CD4-positive, alpha-beta T cell (primary cell): ENCODE results near the gene MAN2A1. TPM values are rescaled to one million over a fixed set of nuclear protein-coding genes. Genes with fewer than 3 reads are reported as not detected.
"Not testable (repeated sequence)": the region's sequence is repeated elsewhere in the genome, so short reads cannot be mapped to it uniquely, and the experiment has no call there.

ENCODE experiments used
- ATAC-seq: fragments of 200-7000 bp; cut with Tn5 transposase; one replicate; pipeline ENCODE4 v1.10.0; 2022; ENCODE audit warnings: mild to moderate bottlenecking; ENCODE audit not compliant: poor library complexity
- CTCF ChIA-PET: fragments of 350-600 bp; sonication (Branson Sonifier 250); formaldehyde crosslinking; loops from one replicate; lab custom pipeline; 2021; ENCODE audit warnings: antibody characterized with exemption, inconsistent platforms; lab: Charles Lee
- POLR2A ChIA-PET: fragments of 350-600 bp; sonication (Branson Sonifier 250); formaldehyde crosslinking; loops from one replicate; lab custom pipeline; 2021; ENCODE audit warnings: antibody characterized with exemption, inconsistent platforms; lab: Charles Lee
- DNase-seq, 14 experiments: peaks; one replicate each; pipeline ENCODE4 v3.0.0-alpha.2; 2013 to 2020; ENCODE audit warnings: mixed read lengths in 2 of 14
- H3K27ac ChIP-seq, 2 donors: one replicate each; pipeline versions ENCODE4 v1.5.1 to v1.7.0; 2013; ENCODE audit warnings: low read length in 2 of 2, low read depth in 1 of 2, mild to moderate bottlenecking in 1 of 2
- H3K27me3 ChIP-seq, 2 experiments: 1 replicate in 1 of 2; 2 replicates in 1 of 2; pipeline versions ENCODE4 v1.6.1 to v1.7.0; 2013; ENCODE audit warnings: low read length in 2 of 2, control low read depth in 1 of 2, mild to moderate bottlenecking in 1 of 2, moderate library complexity in 1 of 2; ENCODE audit not compliant: insufficient read depth in 2 of 2, control insufficient read depth in 1 of 2
- H3K36me3 ChIP-seq: one replicate; pipeline ENCODE4 v1.6.1; 2013; ENCODE audit warnings: low read length, control low read depth; ENCODE audit not compliant: insufficient read depth
- H3K4me1 ChIP-seq: one replicate; pipeline ENCODE4 v1.6.1; 2013; ENCODE audit warnings: low read length, control low read depth; ENCODE audit not compliant: insufficient read depth
- H3K4me3 ChIP-seq: one replicate; pipeline ENCODE4 v1.5.1; 2013; ENCODE audit warnings: mild to moderate bottlenecking, low read length, moderate library complexity
- H3K9me3 ChIP-seq, 2 experiments: 1 replicate in 1 of 2; 2 replicates in 1 of 2; pipeline versions ENCODE4 v1.6.1 to v1.7.0; 2013; ENCODE audit warnings: low read length in 2 of 2, mild to moderate bottlenecking in 2 of 2, control low read depth in 1 of 2, moderate library complexity in 1 of 2; ENCODE audit not compliant: control insufficient read depth in 1 of 2, insufficient read depth in 1 of 2
- H3K27ac Mint-ChIP-seq: one replicate; pipeline ENCODE4 v1.8.0; 2020; ENCODE audit warnings: mixed read lengths
- H3K27me3 Mint-ChIP-seq: one replicate; pipeline ENCODE4 v1.8.0; 2021; ENCODE audit warnings: mixed read lengths
- H3K36me3 Mint-ChIP-seq: one replicate; pipeline ENCODE4 v1.8.0; 2021; ENCODE audit warnings: low read depth, mixed read lengths
- H3K4me1 Mint-ChIP-seq: one replicate; pipeline ENCODE4 v1.8.0; 2021; ENCODE audit warnings: low read depth, mixed read lengths
- H3K4me3 Mint-ChIP-seq: one replicate; pipeline ENCODE4 v1.8.0; 2020; ENCODE audit warnings: mild to moderate bottlenecking, mixed read lengths
- H3K9me3 Mint-ChIP-seq: one replicate; pipeline ENCODE4 v1.8.0; 2020; ENCODE audit warnings: mixed read lengths
- intact Hi-C, 2 experiments: fragments of 100-400 bp; cut with DNase I in 1 of 2; cut with micrococcal nuclease in 1 of 2; formaldehyde crosslinking; loops; one replicate each; pipeline versions ENCODE4 v1.15.1 to v1.9.0; 2023 to 2025; cut with DNase I, micrococcal nuclease
- total RNA-seq, 174 experiments: library from RNA in 2 of 174; stranded (reverse) in 2 of 174; gene quantifications; one replicate each; pipeline ENCODE4 v1.2.3 and lab custom pipeline; 2021 to 2026
- TF ChIP-seq, protein P1 (sequence below): fragments of 200-600 bp; IDR thresholded peaks from one replicate; pipeline ENCODE4 v1.8.0; 2022; ENCODE audit warnings: antibody characterized with exemption, mild to moderate bottlenecking

The MAN2A1 gene
- total RNA-seq, 2 experiments from 2014 or later = 50.6 to 52.7 TPM

DNA sequence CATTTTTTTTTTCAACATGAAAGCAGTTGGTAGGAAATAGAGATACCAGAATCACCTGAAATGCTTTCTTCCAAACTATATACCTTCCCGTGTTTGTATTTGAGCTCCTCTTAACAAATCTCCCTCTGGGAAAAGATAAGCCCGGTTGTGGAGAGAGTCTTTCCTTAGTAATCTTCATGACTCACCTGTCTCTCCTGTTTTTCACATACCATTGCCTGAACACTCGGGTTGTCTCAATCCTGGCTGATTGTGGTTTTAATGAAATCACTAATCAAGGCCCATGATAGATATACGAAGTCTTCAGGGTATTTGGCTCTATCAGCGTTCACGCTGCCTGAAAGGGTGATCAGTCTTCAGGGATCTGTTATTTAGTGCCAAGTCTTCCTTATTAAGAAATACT lies 136.7 kb downstream of the MAN2A1 start:
- Histone ChIP-seq H3K27ac (no peak overlapping the region), H3K9me3 (no peaks in the 10 kb centered on the region), H3K27me3 (no peaks in the 10 kb centered on the region), H3K4me3 (no peak overlapping the region), H3K36me3 (peaks cover 65% of the 10 kb centered on the region), H3K4me1 (no peaks in the 10 kb centered on the region)
- ChIA-PET POLR2A (no interaction called here), CTCF (no interaction called here)
- Mint-ChIP-seq H3K4me1 (peaks cover 8% of the 10 kb centered on the region), H3K27ac (no peak overlapping the region), H3K27me3 (no peaks in the 10 kb centered on the region), H3K4me3 (no peak overlapping the region), H3K9me3 (no peaks in the 10 kb centered on the region), H3K36me3 (peaks cover 95% of the 10 kb centered on the region)
- TF ChIP-seq, protein P1, sequence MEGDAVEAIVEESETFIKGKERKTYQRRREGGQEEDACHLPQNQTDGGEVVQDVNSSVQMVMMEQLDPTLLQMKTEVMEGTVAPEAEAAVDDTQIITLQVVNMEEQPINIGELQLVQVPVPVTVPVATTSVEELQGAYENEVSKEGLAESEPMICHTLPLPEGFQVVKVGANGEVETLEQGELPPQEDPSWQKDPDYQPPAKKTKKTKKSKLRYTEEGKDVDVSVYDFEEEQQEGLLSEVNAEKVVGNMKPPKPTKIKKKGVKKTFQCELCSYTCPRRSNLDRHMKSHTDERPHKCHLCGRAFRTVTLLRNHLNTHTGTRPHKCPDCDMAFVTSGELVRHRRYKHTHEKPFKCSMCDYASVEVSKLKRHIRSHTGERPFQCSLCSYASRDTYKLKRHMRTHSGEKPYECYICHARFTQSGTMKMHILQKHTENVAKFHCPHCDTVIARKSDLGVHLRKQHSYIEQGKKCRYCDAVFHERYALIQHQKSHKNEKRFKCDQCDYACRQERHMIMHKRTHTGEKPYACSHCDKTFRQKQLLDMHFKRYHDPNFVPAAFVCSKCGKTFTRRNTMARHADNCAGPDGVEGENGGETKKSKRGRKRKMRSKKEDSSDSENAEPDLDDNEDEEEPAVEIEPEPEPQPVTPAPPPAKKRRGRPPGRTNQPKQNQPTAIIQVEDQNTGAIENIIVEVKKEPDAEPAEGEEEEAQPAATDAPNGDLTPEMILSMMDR = no peak
- intact Hi-C loops = no loop called here
- DNase-seq = no peak
- ATAC-seq = no peak

- intact Hi-C loops = no loop called here
Observed at GRCh38 chr5:109829331-109829730, 139.6 kb downstream of the MAN2A1 start.

DNA sequence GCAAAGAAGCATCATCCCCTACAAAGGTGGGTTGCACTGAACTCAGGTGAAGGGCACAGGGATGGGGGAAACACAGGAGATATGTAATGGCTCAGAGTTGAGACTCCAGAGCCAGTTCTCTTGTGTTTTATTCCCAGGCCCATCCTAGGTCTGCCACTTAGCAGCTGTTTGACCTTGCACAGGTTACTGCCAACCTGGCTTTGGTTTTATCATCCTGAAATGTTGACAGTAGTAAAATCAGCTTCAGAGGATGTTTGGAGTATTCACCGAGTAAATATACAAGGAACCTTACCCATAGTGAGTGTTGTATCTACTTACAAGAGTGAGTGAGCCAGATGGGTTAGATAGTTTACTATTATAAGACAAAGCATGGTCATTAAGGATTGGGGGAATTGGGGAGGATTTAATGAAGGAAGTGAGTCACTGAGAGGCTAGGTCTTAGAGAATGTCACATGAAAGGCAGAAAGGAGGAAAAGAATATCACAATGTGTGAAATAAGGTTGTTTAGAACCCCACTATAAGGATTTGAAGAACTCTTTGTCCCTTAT lies 141.3 kb downstream of the MAN2A1 start:
- H3K27me3 ChIP-seq = no peaks in the 10 kb centered on the region
- Mint-ChIP-seq H3K4me3 (no peak overlapping the region), H3K27ac (peak overlapping the region; percentile 2), H3K4me1 (peaks cover 10% of the 10 kb centered on the region), H3K9me3 (no peaks in the 10 kb centered on the region), H3K27me3 (no peaks in the 10 kb centered on the region), H3K36me3 (peaks cover 81% of the 10 kb centered on the region)
- no peak overlapping the region for H3K4me3 ChIP-seq
- peaks cover 0 to 11% of the 10 kb centered on the region in 2 experiments for H3K9me3 ChIP-seq
- ChIA-PET CTCF (no interaction called here), POLR2A (interaction anchor here (0.9 kb wide), 1 partner anchor 91 kb away, joined by 3 read pairs; no protein-coding TSS in a partner anchor)
- H3K4me1 ChIP-seq = no peaks in the 10 kb centered on the region
- TF ChIP-seq, protein P1 = no peak
- ATAC-seq = no peak
- no peak for DNase-seq
- H3K36me3 ChIP-seq = peaks cover 30% of the 10 kb centered on the region
- intact Hi-C loops = no loop called here
- H3K27ac ChIP-seq = no peak overlapping the region

More at GRCh38 chr5:109829331-109829730, 139.6 kb downstream of the MAN2A1 start:
- DNase-seq (no peak), ATAC-seq (no peak)
- Histone ChIP-seq H3K27me3 (no peaks in the 10 kb centered on the region), H3K9me3 (peaks cover 0 to 11% of the 10 kb centered on the region in 2 experiments), H3K36me3 (peaks cover 46% of the 10 kb centered on the region), H3K4me1 (no peaks in the 10 kb centered on the region), H3K4me3 (no peak overlapping the region), H3K27ac (no peak overlapping the region)
- Mint-ChIP-seq H3K9me3 (no peaks in the 10 kb centered on the region), H3K4me3 (no peak overlapping the region), H3K4me1 (peaks cover 10% of the 10 kb centered on the region), H3K27ac (no peak overlapping the region), H3K36me3 (peaks cover 84% of the 10 kb centered on the region), H3K27me3 (no peaks in the 10 kb centered on the region)
- ChIA-PET POLR2A (no interaction called here), CTCF (no interaction called here)
- TF ChIP-seq, protein P1 = no peak

GRCh38 chr5:109832207-109833188 lies 142.8 kb downstream of the MAN2A1 start:
- H3K27me3 Mint-ChIP-seq, H3K27me3 ChIP-seq, H3K4me3 Mint-ChIP-seq, DNase-seq, POLR2A ChIA-PET, H3K4me3 ChIP-seq, intact Hi-C loops, H3K9me3 Mint-ChIP-seq, H3K4me1 ChIP-seq, H3K27ac ChIP-seq, H3K27ac Mint-ChIP-seq, CTCF ChIA-PET, ATAC-seq: not testable (repeated sequence)
- Histone ChIP-seq H3K9me3 (peaks cover 0 to 11% of the 10 kb centered on the region in 2 experiments), H3K36me3 (peaks cover 34% of the 10 kb centered on the region)
- H3K4me1 Mint-ChIP-seq = peaks cover 18% of the 10 kb centered on the region
- peaks cover 83% of the 10 kb centered on the region for H3K36me3 Mint-ChIP-seq
